Activated gamma-delta T cell treated with anti-CD3 and anti-CD28 coated beads, Interleukin-2, amount 50 U/mL, for 16 hours (primary cell): ENCODE results near the gene SORCS2.

Experiments used
- DNase-seq: peaks from one replicate; pipeline ENCODE4 v3.0.0-alpha.2; 2020; ENCODE audit warnings: low read depth

Gene SORCS2

DNA sequence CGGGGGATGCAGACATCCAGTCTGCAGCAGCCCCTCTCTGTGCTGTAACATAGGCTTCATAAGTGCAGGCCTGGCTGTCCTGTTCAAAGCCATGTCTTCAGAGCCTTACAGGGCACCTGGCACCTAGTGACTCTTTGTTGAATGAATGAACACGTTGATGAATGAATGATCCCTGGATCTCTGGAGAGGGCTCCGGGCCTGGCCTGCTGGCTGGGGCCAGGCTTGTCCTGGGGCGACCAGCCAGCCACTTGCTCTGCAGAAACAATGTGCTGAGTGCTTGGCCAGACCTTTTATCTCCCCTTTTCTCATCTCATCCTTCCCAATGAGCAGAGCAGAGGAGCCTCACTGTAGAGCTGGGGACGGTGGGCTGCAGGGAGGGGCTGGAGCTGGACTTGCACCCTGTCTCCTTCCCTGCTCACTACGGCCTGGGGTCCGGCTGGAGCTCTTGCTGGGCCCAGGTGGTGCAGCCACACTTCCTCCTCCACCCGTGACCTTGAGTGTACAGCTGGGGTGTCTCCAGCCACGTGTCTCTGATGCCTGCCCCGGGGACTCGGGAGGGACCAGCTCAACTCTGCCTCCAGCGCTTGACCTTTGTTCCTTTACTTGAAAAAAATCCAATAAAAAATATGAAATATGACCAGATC, 164.5 kb downstream of the SORCS2 start:
- DNase-seq, result no peak

DNA sequence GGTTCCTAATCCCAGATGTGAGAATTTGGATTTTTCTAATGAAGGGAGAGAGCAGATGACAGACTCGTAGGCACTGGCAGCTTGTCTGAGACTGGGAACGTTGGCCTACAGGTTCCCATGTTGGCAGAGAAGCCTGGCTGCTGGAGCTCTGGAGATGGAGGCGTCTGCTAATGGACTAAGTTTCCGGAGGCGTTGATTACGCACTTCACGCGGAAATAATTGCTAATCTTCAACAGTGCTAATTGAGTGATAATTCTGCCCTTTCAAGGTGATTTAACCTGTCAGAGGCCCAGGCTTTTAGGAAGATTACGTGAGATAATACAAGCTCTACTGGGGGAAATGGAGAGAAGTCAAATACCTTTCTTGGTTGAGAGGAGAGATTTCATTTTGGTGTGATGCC, 165.0 kb downstream of the SORCS2 start:
- DNase-seq, result no peak

DNA sequence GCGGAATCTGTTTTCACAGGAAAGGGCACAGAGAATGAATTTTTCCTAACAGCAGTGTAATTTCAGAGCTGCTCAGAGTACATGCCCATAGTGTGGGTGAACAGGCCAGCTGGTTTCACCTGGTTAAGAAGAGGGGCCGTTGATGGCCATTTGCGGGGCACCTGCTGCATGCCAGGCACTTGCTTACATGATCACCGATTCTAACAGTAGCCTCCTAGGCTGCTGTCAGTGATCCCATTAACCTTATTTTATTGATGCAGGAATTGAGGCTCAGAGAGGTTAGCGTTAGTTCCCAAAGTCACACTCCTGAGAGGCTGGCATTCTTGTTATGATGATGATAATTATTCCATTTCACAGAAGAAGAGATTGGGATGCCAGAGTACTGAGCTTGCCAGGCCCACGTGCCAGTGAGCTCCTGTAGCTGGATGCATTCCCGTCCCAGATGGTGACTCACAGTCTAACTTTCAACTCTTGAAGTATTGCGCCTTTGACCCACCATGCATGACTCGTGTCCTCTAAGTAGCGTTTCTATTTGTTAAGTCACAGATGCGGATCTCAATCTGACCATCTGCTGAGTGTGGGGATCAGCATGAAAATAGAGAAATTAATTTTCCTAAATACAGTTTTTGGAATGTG, 165.9 kb downstream of the SORCS2 start:
- DNase-seq, result no peak

DNA sequence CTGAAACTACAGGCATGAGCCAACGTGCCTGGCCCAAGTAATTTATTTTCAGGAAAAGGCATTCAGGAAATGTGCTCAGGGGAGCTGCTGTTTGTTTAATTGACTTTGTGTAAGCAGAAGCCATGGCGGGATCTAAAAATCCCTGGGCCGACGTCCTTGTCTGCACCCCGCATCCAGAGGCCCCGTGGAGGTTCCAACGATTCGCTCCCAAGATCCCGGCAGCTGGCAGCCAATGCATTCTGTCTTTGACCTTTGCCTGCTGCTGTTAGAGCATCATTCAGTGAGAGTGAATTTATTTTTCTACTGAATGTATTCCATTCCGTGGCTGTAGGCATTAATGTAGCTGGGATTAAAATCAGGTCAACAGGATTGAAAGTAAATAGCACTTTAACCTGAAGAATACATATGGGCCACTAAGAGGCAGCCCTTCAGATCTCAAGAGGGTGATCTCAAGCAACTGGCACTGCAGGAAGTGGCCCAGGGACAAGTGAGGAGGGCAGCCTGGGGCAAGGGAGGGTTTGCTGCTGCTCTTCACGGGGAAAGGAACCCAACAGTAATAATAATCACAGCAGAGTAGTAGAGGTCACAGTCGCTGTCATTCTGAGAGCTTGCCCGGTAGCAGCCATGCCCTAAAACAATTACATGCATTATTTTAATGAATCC, 167.2 kb downstream of the SORCS2 start:
- DNase-seq, result no peak

DNA sequence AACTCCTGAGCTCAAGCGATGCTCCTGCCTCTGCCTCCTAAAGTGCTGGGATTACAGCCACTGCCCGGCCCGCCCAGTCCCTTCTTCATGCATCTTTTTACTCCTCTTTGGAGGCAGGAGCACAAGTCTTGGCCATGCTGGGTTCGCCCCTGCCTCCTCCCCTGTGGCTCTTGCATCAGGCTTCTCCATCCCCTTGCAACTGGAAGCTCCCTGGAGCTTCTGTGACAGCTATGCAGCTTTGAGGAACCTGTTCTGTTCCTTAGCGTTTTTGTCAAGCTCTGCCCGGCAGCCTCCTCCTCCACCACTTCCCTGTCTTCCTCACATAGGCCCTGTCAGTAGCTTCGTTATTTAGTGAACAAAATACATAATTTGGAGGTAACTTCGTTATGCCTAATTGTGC, 168.5 kb downstream of the SORCS2 start:
- DNase-seq, result no peak

DNA sequence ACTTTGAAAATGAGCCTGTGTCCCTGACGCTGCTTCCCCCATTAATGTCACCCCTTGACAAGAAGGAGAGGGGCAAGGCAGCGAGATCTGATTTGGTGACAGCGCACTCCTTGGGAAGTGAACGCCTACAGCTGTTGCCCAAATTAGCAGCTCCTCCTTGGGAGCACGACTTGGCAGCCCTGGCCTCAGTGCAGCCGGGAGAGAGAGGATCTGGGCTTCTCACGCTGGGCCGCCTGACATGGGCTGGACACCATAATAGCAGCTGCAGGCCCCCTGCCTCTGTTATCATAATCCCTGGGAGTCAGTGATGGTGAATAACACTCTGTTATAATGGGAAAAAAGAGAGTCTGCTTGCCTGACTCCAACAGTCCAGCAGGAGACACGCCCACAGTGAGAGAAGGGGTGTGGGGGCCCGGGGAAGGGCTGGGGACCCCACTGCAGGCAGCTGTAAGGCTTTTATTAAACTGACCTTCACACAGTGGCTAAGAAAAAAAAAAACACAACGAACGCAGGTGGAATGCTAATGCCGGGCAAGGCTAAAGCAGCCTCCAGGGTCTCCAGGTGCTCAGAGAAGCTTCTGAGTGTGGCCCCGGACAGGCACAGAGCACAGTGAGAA, 169.1 kb downstream of the SORCS2 start:
- DNase-seq, result no peak

DNA sequence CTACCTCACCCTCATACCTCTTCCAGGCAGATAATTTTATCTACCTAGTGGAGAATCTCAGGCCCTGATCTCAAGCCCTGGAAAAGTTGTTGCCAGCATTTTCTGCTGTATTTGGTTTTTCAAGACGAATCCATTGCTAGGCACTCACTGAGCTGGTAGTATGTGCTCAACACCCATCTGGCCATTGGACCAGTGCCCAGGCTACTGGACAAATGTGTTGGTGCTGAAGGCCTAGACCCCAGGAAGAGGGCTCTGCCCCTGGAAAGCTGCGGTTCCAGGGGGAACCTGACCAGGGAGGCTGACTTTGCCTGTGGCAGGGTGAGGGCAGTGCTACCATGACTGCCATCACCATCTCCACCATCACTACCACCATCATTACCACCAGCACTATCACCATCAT, 170.0 kb downstream of the SORCS2 start:
- DNase-seq, result no peak

DNA sequence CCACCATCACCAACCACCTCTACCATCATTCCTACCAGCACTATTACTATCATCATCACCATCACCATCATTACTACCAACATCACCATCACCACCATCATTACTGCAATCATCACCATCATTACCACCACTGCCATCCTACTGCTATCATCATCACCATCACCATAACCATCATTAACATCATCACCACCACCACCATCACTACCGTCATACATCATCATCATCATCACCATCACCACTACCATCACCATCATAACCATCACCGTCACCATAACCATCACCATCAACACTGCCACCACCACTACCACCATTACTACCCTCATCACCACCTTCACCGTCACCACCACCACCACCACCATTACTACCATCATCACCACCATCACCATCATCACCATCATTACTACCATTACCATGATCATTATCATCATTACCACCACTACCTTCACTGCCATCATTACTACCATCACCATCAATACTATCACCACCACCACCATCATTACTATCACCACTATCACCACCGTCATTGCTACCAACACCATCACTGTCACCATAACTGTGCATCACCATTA, 170.6 kb downstream of the SORCS2 start:
- DNase-seq, result no peak

DNA sequence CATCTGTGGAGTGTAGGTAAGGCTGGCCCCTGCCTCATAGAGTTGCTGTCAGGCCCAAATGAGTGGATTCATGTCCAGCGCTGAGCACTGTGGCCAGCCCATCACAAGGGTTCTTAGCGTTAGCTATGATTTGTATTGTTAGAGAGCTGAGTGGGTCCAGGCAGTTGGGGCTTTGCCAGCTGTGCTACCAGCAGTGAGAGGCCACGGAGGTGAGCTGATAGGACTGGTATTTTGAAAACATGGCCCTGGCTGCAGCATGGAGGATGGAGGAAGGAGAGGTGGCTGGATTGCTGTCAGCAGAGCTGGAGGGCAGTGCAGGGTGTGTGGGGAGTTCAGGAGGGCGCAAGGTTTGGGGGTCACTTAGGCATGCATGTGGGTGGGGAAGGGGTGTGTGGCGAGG, 172.6 kb downstream of the SORCS2 start:
- no peak for DNase-seq

DNA sequence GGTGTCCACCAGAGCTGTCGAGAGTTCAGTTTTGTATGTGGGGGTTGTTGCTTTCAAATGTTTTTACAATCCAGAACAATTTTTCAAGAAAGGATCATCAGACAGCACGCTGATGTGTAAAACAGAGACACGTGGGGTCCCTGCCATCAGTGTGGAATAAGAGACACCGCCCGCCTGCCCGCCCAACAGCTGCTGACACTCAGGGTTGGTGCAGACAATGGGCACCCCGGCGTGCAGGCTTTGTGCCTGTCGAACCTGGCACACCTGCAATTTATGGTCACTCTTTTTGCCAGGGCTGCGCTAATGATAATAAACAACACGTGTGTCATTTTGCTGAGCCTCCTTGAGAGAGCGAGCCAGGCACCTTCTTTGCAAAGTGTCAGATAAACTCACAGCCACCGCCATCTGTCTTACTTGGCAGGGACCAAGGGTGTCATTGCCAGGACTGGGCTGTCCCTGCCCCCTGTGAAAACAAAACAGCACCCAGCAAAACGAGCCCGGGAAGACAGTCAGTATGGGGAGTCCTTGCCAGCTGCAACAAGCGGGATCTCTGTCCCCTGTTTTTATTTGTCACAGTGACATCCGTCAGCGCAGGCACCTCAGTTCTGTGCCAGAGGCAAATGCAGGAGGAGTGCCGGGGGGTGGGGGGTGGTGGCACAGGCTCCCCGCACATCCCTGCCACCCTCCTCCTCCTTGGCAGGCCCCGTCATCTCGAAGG, 173.3 kb downstream of the SORCS2 start:
- DNase-seq, result no peak

DNA sequence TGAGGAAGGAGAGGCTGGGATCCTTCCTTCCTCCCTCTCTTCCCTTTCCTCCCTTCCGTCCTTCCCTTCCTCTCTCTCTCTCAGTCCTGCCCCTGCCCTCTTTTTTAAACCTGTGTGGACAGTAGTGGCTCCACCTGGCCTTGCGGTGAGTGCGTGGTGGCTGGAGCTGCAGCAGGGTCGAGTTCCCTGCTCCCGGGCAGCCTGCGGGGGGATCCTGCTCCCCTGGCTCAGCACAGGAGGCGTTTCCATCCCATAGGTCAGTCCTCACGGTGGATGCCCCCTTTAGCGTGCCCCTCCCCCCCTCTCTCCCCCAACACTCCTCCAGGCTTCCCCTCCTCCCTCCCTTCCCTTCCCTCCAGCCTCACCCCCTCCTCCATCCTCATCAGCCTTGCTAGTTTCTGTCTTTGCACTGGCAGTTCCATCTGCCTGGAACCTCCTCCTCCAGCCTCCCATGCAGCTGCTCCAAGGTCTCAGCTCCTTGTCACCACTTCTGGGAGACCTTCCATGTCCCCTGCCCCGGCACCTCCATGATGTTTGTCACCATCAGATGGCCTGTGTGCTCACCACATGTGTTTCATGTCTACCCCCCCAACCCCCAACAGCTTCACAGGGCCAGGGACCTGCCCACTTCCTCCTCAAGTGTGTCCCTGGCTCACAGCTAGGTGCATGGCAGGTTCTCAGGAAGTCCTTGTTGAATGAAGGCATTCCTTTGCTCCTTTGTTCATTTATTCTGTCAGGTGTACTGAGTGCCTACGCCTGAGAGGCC, 174.0 kb downstream of the SORCS2 start:
- no peak for DNase-seq

DNA sequence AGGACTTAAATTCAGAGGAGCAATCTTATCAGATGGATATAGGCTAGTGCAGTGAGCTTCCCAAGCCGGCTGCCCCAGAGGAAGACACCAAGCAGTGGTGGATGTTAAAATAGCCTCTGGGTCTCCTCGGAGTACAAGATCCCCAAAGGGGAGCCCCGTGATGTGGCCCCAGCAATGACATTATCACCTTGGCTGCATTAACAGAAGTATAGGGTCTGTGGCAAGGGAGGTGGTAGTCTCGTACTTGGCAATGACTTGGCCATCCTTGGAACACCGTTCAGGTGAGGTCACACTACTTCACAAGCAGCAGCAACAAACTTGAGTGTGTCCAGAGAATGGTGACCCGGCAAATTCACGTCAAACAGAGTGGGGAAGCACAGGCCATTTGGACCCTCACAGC, 174.6 kb downstream of the SORCS2 start:
- DNase-seq, result no peak

DNA sequence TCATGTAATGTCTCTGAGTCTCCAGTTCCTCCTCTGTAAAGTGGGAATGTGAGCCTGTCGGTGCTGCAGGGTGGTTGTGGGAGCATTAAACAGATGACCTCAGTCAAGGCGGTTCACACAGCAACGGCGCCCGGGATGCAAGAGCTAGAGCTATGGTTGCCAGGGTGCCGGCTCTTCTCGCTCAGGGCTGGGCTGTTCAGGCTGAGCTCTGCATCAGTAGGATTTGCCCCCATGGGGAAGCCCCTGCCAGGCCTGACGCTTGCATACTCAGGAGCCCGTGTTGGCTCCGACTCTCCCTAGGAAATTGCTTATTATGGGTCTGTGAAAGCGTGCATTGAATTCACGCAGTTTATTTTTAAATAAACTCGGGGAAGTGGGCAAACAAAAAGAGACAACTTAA, 175.1 kb downstream of the SORCS2 start:
- DNase-seq, result no peak

DNA sequence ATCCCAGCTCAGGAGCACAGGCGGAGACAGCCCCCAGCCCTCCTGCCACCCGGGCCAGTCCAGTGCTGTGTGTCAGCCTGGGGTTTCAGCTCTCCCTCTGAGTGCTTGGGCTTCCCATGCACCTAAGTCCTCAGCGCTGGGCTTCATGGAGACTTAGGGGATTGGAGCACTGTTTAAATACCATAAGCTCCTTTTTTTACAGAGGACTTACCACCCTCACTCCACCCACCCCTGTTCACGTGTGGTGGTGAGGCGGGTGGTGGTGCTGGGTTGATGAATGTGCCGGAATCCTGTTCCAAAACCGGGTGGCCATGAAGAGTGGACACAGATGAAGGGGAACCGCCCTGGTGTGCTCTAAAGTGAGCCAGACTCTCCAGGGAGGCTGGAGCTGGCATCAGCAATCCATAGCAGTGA, 175.5 kb downstream of the SORCS2 start:
- no peak for DNase-seq

DNA sequence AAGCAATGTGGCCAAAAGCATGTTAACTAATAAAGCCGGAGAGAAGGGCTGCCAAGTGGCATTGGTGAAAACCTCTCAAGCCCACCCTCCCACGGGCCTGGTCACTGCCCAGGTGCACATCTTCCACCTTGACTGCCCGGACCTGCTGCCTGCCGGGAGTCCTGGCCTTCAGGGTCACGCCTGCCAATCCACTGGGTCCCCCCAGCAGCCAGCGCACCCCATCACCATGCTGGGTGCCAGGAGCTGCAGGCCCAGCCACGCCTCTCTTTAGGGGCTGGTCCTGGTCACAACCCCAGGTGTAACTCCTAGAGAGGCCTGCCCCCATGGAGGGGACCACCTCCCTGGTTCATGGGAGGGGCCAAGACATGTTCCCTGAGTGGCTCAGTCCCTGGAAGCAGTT, 176.0 kb downstream of the SORCS2 start:
- no peak for DNase-seq

DNA sequence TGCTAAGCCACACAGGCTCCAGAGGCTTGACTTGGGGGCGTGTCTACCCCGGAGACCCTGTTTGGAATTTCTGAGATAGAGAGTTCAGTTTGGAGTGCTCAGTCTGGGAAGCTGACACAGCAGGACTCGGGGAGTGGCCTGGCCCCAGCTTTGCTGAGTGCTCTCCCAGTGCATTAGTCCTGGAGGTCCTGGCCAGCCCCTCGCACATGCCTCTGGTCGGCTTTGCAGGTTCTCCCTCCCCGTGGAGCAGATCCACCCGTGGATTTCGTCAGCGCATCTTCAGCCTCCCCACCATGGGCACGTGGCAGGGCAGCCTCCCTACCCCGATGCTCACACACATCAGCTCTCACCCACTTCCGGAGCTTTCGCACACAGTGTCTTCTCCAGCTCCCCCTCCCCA, 177.2 kb downstream of the SORCS2 start:
- no peak for DNase-seq

DNA sequence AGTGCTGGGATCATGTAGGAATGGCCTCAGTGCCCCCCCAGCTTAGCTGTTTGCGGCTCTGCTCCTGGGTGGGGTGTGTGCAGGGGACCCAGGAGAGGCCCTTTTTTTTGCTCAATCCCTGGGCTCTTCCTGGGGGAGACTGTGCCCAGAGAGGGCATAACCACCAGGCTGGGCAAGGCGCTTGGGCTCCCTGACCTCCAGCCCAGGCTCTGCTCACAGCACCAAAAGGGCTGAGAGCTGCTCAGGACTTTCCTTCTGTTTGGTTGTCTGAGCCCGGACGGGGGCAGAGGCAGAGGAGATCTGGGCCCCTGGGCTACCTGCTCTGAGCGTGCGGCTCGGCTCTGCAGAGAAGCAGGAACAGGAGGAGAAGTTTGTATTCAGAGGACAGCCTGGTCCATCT, 177.7 kb downstream of the SORCS2 start:
- no peak for DNase-seq

DNA sequence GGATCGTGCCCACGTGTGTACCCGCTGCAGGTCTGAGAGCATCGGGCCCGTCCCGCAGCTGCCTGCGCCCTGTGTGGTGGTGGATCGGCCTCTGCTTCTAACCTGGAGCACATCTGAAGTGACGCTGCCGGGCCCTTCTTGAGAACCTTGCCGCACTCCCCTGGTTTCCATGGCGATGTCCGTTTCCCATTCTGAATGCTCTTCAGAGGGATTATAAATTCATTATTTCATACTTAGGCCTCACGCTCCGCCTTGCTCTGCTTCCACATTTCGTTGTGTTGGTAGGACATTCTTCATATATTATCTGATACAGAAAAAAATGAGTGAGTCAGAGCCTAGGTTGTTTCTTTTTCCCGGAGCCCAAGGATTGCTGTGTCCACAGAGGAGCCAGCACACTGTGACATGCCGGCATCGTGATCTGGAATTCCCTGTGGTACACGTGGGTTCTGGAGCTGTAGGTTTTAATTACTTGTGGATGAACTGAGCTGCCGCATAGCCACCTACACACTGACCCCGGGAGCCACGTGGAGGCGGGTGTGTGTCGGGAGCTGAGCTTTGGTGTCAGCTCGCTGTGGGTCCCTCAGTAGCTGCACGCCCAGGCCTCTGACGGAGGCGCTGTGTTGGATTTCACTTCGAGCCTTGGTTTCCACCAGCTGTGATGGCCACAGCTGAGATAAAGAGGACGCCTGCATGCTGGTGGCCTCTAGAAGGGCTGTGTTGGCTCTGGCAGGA, 179.0 kb downstream of the SORCS2 start:
- no peak for DNase-seq

DNA sequence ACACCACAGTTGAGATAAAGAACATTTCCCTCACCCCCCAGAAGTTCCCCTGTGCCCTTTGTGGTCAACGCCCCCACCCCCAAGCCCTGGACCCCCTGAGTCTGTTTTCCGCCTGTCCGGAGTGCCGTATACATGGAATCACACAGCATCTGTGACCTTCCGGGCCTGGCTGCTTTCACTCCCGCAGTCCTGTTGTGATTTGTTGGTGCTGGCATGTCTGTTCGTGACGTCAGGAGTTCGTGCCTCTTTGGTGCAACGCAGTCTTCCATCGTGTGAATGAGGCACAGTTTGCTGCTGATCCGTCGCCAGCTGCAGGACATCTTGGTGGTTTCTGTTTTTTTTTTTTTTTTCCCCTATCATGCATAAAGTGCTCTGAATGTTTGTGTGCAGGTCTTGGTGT, 180.3 kb downstream of the SORCS2 start:
- no peak for DNase-seq

DNA sequence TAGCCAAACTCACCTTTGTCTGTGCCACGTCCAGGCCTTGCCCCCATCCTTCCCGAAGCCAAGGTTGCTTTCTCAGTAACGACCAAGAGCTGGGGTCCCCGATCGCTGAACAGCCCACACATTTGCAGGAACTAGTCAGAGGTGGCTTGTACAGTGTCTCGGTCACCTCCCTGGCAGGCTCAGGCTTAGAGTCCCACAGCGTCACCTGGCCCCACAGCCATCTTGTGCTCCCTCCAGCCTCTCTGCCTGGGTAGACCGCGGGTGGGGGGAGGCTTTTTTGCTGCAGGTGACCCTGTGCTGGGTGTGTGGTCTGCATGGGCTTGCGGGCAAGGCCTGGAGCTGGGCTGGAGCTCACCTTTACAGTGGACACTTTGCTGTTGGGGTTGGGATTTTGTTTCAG, 182.2 kb downstream of the SORCS2 start:
- DNase-seq, result no peak

DNA sequence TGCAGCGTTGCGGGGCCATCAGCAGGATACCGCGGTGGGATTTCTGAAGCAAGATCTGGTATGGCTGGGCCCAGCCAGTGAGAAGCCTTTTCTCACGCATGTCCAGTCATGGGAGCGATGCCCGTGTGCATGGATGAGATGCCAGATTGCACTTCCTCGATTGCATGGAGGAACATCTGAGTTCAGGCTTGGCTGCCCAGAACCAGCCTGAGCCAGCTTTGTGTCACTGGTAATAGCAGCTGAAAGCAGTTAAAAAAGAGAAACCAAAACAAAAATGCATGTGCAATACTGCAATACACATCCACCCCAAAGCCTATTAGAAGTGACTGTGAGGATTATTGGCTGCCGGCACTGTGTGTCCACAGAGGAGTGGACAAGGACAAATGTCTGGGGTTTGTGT, 183.1 kb downstream of the SORCS2 start:
- DNase-seq, result no peak
